ENCODE data around the gene TCTN3. TPM values are rescaled to one million over a fixed set of nuclear protein-coding genes. Genes with fewer than 3 reads are reported as not detected.
A peak's percentile ranks its signal among the peaks of the same experiment; 100 is the strongest.

Gene TCTN3
- total RNA-seq, 4 donors from 2014 or later, result 15.4 to 23.5 (median 21.8) TPM

DNA sequence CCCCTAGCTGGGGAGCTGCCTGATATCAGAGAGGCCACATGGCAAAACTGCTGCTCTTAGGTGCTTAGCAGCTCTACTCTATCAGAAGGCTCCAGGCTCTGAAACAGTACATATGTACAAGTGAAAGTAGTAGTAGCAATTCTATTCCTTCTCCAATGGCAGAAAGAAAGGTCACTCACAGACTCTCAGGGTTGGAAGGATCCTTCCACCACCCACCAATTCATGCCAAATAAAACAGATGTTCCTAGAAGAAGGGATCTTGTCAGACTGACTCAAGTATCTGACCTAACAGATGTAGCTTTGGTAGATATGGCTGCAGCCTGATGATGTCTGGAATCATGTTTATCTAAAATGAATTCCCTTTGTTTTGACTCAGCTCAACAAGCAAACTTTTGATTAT is 29.2 kb downstream of the TCTN3 start:
- DNase-seq (ENCODE audit: extremely low spot score), result peak; percentile 26
- Histone ChIP-seq H3K4me1 (peaks cover 0 to 26% (median 18%) of the 10 kb centered on the region in 4 donors), H3K27me3 (no peaks in the 10 kb centered on the region), H3K36me3 (peaks cover 0 to 26% (median 18%) of the 10 kb centered on the region in 4 donors), H3K4me3 (no peak overlapping the region), H3K9me3 (no peaks in the 10 kb centered on the region), H3K27ac (replicated peaks in 1 of 4) (peak overlapping the region in 1 of 4 donors; percentile 56)
- intact Hi-C loops (cut with DNase I), result no loop called here
- no peak for TF ChIP-seq POLR2A (IDR thresholded peaks at IDR 0.05; ENCODE audit: low read depth)

DNA sequence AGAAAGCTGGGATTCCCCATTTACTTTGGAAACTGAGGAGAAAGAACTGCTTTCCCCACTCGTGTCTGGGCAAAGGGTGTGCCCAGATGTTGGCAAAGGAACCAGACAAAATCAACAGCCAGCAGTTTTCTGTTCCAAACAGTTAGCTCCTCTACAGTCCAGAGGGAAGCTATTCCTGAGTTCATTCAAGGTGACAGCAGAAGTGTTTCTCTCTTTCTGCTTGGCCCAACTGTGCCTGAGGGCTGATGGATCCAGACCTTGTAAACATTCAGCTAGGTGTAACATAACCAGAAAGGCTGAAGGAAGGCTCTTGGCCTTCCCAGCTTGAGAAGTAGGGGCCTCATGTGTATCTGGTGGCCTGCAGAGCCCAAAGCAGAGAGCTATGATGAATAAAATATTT is 30.2 kb downstream of the TCTN3 start:
- Histone ChIP-seq H3K9me3 (no peaks in the 10 kb centered on the region), H3K36me3 (peaks cover 0 to 22% (median 11%) of the 10 kb centered on the region in 4 donors), H3K27me3 (no peaks in the 10 kb centered on the region), H3K4me1 (peaks cover 0 to 26% (median 18%) of the 10 kb centered on the region in 4 donors), H3K4me3 (no peak overlapping the region), H3K27ac (replicated peaks in 1 of 4) (peak overlapping the region; percentile 18 to 61 (median 54))
- intact Hi-C loops (cut with DNase I), result no loop called here
- WGBS, result 19% methylated on average over 1 of the region's 1 CpG
- peak; percentile 75 for DNase-seq (ENCODE audit: extremely low spot score)
- TF ChIP-seq EP300 (IDR thresholded peaks at IDR 0.05) (no peak), POLR2A (IDR thresholded peaks at IDR 0.05; ENCODE audit: low read depth) (no peak), POLR2AphosphoS5 (IDR thresholded peaks at IDR 0.05) (no peak)
- TF ChIP-seq, protein P1, sequence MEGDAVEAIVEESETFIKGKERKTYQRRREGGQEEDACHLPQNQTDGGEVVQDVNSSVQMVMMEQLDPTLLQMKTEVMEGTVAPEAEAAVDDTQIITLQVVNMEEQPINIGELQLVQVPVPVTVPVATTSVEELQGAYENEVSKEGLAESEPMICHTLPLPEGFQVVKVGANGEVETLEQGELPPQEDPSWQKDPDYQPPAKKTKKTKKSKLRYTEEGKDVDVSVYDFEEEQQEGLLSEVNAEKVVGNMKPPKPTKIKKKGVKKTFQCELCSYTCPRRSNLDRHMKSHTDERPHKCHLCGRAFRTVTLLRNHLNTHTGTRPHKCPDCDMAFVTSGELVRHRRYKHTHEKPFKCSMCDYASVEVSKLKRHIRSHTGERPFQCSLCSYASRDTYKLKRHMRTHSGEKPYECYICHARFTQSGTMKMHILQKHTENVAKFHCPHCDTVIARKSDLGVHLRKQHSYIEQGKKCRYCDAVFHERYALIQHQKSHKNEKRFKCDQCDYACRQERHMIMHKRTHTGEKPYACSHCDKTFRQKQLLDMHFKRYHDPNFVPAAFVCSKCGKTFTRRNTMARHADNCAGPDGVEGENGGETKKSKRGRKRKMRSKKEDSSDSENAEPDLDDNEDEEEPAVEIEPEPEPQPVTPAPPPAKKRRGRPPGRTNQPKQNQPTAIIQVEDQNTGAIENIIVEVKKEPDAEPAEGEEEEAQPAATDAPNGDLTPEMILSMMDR (IDR thresholded peaks at IDR 0.05), result no peak

DNA sequence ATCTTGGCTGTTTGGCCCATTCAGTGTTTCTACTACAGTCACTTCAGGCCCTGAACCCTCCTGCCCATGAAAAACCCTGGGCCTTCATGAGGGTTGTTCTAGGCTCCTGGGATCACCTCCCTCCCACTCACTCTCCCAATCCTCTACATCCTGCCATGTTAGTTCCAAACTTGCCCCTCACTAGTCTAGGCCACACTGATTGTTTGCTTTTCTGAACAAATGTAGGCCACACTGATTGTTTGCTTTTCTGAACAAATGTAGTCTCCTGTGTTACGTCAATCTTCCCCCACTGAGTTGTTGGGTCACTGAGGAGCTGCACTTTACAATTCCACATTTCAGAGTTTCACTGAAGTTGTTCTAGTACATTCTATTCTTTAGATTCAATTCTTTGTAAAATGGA is 31.9 kb downstream of the TCTN3 start:
- TF ChIP-seq, protein P1 (IDR thresholded peaks at IDR 0.05), result no peak
- no peak for TF ChIP-seq EP300 (IDR thresholded peaks at IDR 0.05)
- TF ChIP-seq POLR2AphosphoS5 (IDR thresholded peaks at IDR 0.05), result no peak
- TF ChIP-seq POLR2A (IDR thresholded peaks at IDR 0.05; ENCODE audit: low read depth), result no peak
- WGBS, result 100% methylated on average over 1 of the region's 1 CpG
- no peak overlapping the region for H3K4me3 ChIP-seq

DNA sequence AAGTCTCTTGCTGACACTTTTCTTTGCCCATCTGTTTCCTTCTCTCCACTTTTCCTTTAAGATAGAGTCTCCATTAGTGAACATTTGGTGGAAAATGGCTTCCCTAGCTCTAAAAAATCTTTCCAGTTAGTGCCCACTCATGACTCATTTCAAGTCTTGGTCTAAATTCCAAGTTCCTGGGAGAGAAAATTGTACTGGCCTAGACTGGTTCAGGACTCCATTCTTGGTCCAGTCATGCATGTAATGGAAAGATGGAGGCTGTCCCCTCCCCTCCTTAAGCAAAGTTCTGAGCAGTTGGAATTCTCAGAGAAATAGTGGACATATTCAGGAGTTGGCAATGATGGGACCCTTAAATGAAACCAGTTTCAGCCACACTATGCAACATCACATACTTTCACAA is 33.4 kb downstream of the TCTN3 start:
- intact Hi-C loops (cut with DNase I), result no loop called here
- DNase-seq (ENCODE audit: extremely low spot score), result peak; percentile 12
- TF ChIP-seq, protein P1 (IDR thresholded peaks at IDR 0.05), result no peak
- TF ChIP-seq EP300 (IDR thresholded peaks at IDR 0.05), result no peak
- no peak for TF ChIP-seq POLR2A (IDR thresholded peaks at IDR 0.05; ENCODE audit: low read depth)
- TF ChIP-seq POLR2AphosphoS5 (IDR thresholded peaks at IDR 0.05), result no peak

More for the DNA sequence above, 31.9 kb downstream of the TCTN3 start:
- DNase-seq (ENCODE audit: extremely low spot score), result no peak
- Histone ChIP-seq H3K36me3 (peaks cover 0 to 15% (median 11%) of the 10 kb centered on the region in 4 donors), H3K9me3 (no peaks in the 10 kb centered on the region), H3K27ac (replicated peaks in 1 of 4) (no peak overlapping the region), H3K4me1 (peaks cover 5 to 33% (median 25%) of the 10 kb centered on the region in 4 donors), H3K27me3 (no peaks in the 10 kb centered on the region)
- intact Hi-C loops (cut with DNase I), result no loop called here

DNA sequence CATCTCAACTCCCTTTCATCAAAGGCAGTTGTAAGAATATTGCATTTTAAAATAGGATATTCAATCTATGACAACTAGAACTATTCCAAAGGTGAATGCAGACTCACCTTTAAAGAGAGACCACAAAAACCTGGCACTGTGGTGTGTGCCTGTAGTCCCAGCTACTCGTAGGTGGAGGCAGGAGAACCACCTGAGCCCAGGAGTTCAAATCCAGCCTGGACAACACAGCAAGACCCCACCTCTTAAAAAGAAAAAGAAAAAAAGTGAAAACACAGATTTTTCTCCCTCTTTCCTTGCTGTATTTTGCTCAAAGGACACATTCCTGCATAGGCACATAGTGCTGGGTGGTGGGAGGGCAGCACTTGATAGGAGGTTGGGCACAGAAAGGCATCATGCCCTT is 36.5 kb downstream of the TCTN3 start:
- H3K36me3 ChIP-seq, result peaks cover 3 to 9% (median 6%) of the 10 kb centered on the region in 4 donors
- H3K9me3 ChIP-seq, result no peaks in the 10 kb centered on the region
- no peak overlapping the region for H3K27ac ChIP-seq (replicated peaks in 1 of 4)
- H3K4me1 ChIP-seq, result peaks cover 9 to 32% (median 24%) of the 10 kb centered on the region in 4 donors
- no peak for DNase-seq (ENCODE audit: extremely low spot score)
- 85% methylated on average over 1 of the region's 1 CpG for WGBS
- H3K4me3 ChIP-seq, result peak overlapping the region; percentile 80 to 96 (median 88)
- TF ChIP-seq POLR2AphosphoS5 (IDR thresholded peaks at IDR 0.05) (no peak), POLR2A (IDR thresholded peaks at IDR 0.05; ENCODE audit: low read depth) (no peak), EP300 (IDR thresholded peaks at IDR 0.05) (no peak)
- TF ChIP-seq, protein P1 (IDR thresholded peaks at IDR 0.05), result no peak
- intact Hi-C loops (cut with DNase I), result no loop called here
- no peaks in the 10 kb centered on the region for H3K27me3 ChIP-seq

More for the DNA sequence above, 33.4 kb downstream of the TCTN3 start:
- Histone ChIP-seq H3K36me3 (peaks cover 0 to 15% (median 11%) of the 10 kb centered on the region in 4 donors), H3K27ac (replicated peaks in 1 of 4) (no peak overlapping the region), H3K9me3 (no peaks in the 10 kb centered on the region), H3K27me3 (no peaks in the 10 kb centered on the region), H3K4me3 (no peak overlapping the region), H3K4me1 (peaks cover 8 to 46% (median 33%) of the 10 kb centered on the region in 4 donors)
